ENCODE data around the gene KCTD4. TPM values are rescaled to one million over a fixed set of nuclear protein-coding genes. Genes with fewer than 3 reads are reported as not detected.

KCTD4 gene
- total and polyA plus RNA-seq, 12 donors, result 0.10 TPM; not detected in 11

DNA sequence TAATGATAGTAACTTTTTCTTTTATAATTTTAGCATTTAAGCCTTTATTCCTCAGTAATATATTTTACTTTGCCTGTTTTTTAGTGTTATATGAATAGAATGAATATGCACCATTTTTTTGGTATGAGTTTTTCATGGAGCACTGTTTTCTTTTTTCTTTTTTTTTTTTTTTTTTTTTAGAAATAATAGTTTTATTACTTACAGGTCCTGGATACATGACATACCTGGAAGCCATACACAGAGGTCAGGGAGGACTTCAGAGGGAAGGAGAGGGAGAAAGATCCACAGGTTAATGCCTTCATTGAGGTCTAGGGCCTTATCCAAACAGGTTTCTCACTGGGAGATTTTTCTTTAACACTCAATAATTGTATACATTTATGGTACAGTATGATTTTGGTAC is 26.4 kb downstream of the KCTD4 start:
- H3K36me3 ChIP-seq (replicated peaks in 1 of 2), result no peaks in the 10 kb centered on the region
- H3K27me3 ChIP-seq, result no peaks in the 10 kb centered on the region
- H3K9me3 ChIP-seq (replicated peaks in 1 of 3), result no peaks in the 10 kb centered on the region
- H3K27ac ChIP-seq, result no peak overlapping the region
- intact Hi-C loops (cut with DNase I), result no loop called here
- no peak for DNase-seq
- TF ChIP-seq, protein P1, sequence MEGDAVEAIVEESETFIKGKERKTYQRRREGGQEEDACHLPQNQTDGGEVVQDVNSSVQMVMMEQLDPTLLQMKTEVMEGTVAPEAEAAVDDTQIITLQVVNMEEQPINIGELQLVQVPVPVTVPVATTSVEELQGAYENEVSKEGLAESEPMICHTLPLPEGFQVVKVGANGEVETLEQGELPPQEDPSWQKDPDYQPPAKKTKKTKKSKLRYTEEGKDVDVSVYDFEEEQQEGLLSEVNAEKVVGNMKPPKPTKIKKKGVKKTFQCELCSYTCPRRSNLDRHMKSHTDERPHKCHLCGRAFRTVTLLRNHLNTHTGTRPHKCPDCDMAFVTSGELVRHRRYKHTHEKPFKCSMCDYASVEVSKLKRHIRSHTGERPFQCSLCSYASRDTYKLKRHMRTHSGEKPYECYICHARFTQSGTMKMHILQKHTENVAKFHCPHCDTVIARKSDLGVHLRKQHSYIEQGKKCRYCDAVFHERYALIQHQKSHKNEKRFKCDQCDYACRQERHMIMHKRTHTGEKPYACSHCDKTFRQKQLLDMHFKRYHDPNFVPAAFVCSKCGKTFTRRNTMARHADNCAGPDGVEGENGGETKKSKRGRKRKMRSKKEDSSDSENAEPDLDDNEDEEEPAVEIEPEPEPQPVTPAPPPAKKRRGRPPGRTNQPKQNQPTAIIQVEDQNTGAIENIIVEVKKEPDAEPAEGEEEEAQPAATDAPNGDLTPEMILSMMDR (IDR thresholded peaks at IDR 0.05), result no peak
- no peak for TF ChIP-seq POLR2A (IDR thresholded peaks at IDR 0.05)
- H3K4me3 ChIP-seq, result no peak overlapping the region
- no peaks in the 10 kb centered on the region for H3K4me1 ChIP-seq (replicated peaks in 1 of 2)

GRCh38 chr13:45168555-45168930 is 32.3 kb downstream of the KCTD4 start:
- Histone ChIP-seq H3K27me3 (no peaks in the 10 kb centered on the region), H3K9me3 (replicated peaks in 1 of 3) (no peaks in the 10 kb centered on the region), H3K36me3 (replicated peaks in 1 of 2) (no peaks in the 10 kb centered on the region), H3K4me1 (replicated peaks in 1 of 2) (no peaks in the 10 kb centered on the region), H3K4me3 (no peak overlapping the region), H3K27ac (no peak overlapping the region)
- TF ChIP-seq, protein P1 (IDR thresholded peaks at IDR 0.05), result no peak
- no peak for TF ChIP-seq POLR2A (IDR thresholded peaks at IDR 0.05)
- intact Hi-C loops (cut with DNase I), result no loop called here
- WGBS, 4 donors, result 67 to 100% (median 76%) methylated on average over 2 of the region's 2 CpGs
- DNase-seq, result no peak

- intact Hi-C loops (cut with DNase I), result no loop called here
- no peak overlapping the region for H3K4me3 ChIP-seq
- H3K36me3 ChIP-seq (replicated peaks in 1 of 2), result no peaks in the 10 kb centered on the region
- H3K27me3 ChIP-seq, result no peaks in the 10 kb centered on the region
- H3K9me3 ChIP-seq (replicated peaks in 1 of 3), result no peaks in the 10 kb centered on the region
- peak in 3 of 7 donors; percentile 21 to 28 (median 22) for DNase-seq
- WGBS, 4 donors, result 80 to 93% (median 85%) methylated on average over 9 to 12 of the region's 12 CpGs
- no peak overlapping the region for H3K27ac ChIP-seq
- TF ChIP-seq, protein P1 (IDR thresholded peaks at IDR 0.05), result no peak
- TF ChIP-seq POLR2A (IDR thresholded peaks at IDR 0.05), result no peak
- no peaks in the 10 kb centered on the region for H3K4me1 ChIP-seq (replicated peaks in 1 of 2)
Observed at GRCh38 chr13:45167611-45168554, 33.0 kb downstream of the KCTD4 start.

GRCh38 chr13:45166858-45167257 is 34.0 kb downstream of the KCTD4 start:
- no peak overlapping the region for H3K27ac ChIP-seq
- H3K36me3 ChIP-seq (replicated peaks in 1 of 2), result no peaks in the 10 kb centered on the region
- no peaks in the 10 kb centered on the region for H3K27me3 ChIP-seq
- no peaks in the 10 kb centered on the region for H3K9me3 ChIP-seq (replicated peaks in 1 of 3)
- TF ChIP-seq POLR2A (IDR thresholded peaks at IDR 0.05), result no peak
- TF ChIP-seq, protein P1 (IDR thresholded peaks at IDR 0.05), result no peak
- peaks cover 9% of the 10 kb centered on the region in 2 donors for H3K4me1 ChIP-seq (replicated peaks in 1 of 2)
- DNase-seq, result no peak
- WGBS, 4 donors, result 85 to 91% (median 88%) methylated on average over 3 of the region's 3 CpGs
- intact Hi-C loops (cut with DNase I), result no loop called here
- H3K4me3 ChIP-seq, result no peak overlapping the region
